NT2/D1 (cell line): ENCODE data around the gene LRFN2.

Experiments
- DNase-seq: peaks from one replicate; pipeline ENCODE4 v3.0.0-alpha.2; 2011; ENCODE audit warnings: low read depth, low spot score
- H3K27me3 ChIP-seq: 2 replicates; pipeline ENCODE4 v1.6.0; 2011; ENCODE audit warnings: mild to moderate bottlenecking; ENCODE audit not compliant: insufficient read length, insufficient read depth
- H3K36me3 ChIP-seq: 2 replicates; pipeline ENCODE4 v1.6.1; 2011; ENCODE audit warnings: mild to moderate bottlenecking, low read length, mixed read lengths; ENCODE audit not compliant: insufficient read depth, insufficient read length
- H3K4me1 ChIP-seq: 2 replicates; pipeline ENCODE4 v1.5.1; 2011; ENCODE audit not compliant: insufficient read depth, insufficient read length
- H3K4me3 ChIP-seq: 2 replicates; pipeline ENCODE4 v1.5.1; 2011; ENCODE audit warnings: low read depth; ENCODE audit not compliant: insufficient read length
- H3K9ac ChIP-seq: 2 replicates; pipeline ENCODE4 v1.6.0; 2011; ENCODE audit warnings: low read depth; ENCODE audit not compliant: insufficient read length
- H3K9me3 ChIP-seq: 2 replicates; pipeline ENCODE4 v1.5.1; 2011; ENCODE audit warnings: mild to moderate bottlenecking, low read length; ENCODE audit not compliant: insufficient read depth
- SUZ12 ChIP-seq: IDR thresholded peaks from 2 replicates; pipeline ENCODE4 v1.6.1; 2011; ENCODE audit not compliant: insufficient read length, insufficient read depth; ENCODE audit errors: extremely low read depth
- YY1 ChIP-seq: IDR thresholded peaks from 2 replicates; pipeline ENCODE4 v1.6.1; 2011; ENCODE audit not compliant: insufficient read length, insufficient read depth
- ZNF274 ChIP-seq: IDR thresholded peaks from 2 replicates; pipeline ENCODE4 v1.6.1; 2011; ENCODE audit warnings: mild to moderate bottlenecking, low read depth, low read length

LRFN2 gene

GRCh38 chr6:40577672-40578071 lies 9.5 kb downstream of the LRFN2 start:
- no peak for DNase-seq
- Histone ChIP-seq H3K36me3 (no peaks in the 10 kb centered on the region), H3K4me1 (no peaks in the 10 kb centered on the region), H3K9ac (no peak overlapping the region), H3K4me3 (no peak overlapping the region), H3K27me3 (no peaks in the 10 kb centered on the region), H3K9me3 (no peaks in the 10 kb centered on the region)
- TF ChIP-seq ZNF274, result no peak
- no peak for TF ChIP-seq YY1
- no peak for TF ChIP-seq SUZ12

GRCh38 chr6:40573221-40573620 lies 13.9 kb downstream of the LRFN2 start:
- H3K27me3 ChIP-seq, result no peaks in the 10 kb centered on the region
- H3K4me1 ChIP-seq, result peaks cover 2% of the 10 kb centered on the region
- no peak overlapping the region for H3K4me3 ChIP-seq
- no peaks in the 10 kb centered on the region for H3K36me3 ChIP-seq
- DNase-seq, result no peak
- TF ChIP-seq SUZ12, result no peak
- TF ChIP-seq YY1, result no peak
- TF ChIP-seq ZNF274, result no peak
- H3K9ac ChIP-seq, result no peak overlapping the region
- H3K9me3 ChIP-seq, result no peaks in the 10 kb centered on the region

GRCh38 chr6:40569162-40569910 lies 17.8 kb downstream of the LRFN2 start:
- Histone ChIP-seq H3K9ac (no peak overlapping the region), H3K4me1 (peaks cover 2% of the 10 kb centered on the region), H3K36me3 (no peaks in the 10 kb centered on the region), H3K9me3 (no peaks in the 10 kb centered on the region), H3K27me3 (no peaks in the 10 kb centered on the region), H3K4me3 (no peak overlapping the region)
- no peak for TF ChIP-seq YY1
- TF ChIP-seq SUZ12, result no peak
- TF ChIP-seq ZNF274, result no peak
- DNase-seq, result no peak

- Histone ChIP-seq H3K9me3 (no peaks in the 10 kb centered on the region), H3K36me3 (no peaks in the 10 kb centered on the region), H3K27me3 (no peaks in the 10 kb centered on the region), H3K4me3 (no peak overlapping the region), H3K4me1 (peaks cover 2% of the 10 kb centered on the region), H3K9ac (no peak overlapping the region)
- DNase-seq, result no peak
- TF ChIP-seq ZNF274, result no peak
- TF ChIP-seq SUZ12, result no peak
- no peak for TF ChIP-seq YY1
These were observed 19.0 kb downstream of the LRFN2 start for GRCh38 chr6:40568062-40568708.

- H3K4me1 ChIP-seq, result peaks cover 3% of the 10 kb centered on the region
- H3K4me3 ChIP-seq, result no peak overlapping the region
- TF ChIP-seq ZNF274 (no peak), SUZ12 (no peak), YY1 (no peak)
These were observed 24.1 kb downstream of the LRFN2 start for GRCh38 chr6:40563111-40563510.

GRCh38 chr6:40559056-40559455 lies 28.1 kb downstream of the LRFN2 start:
- no peaks in the 10 kb centered on the region for H3K36me3 ChIP-seq
- H3K4me1 ChIP-seq, result peaks cover 3% of the 10 kb centered on the region
- no peak for TF ChIP-seq SUZ12
- TF ChIP-seq YY1, result no peak
- no peak for TF ChIP-seq ZNF274
- H3K9me3 ChIP-seq, result no peaks in the 10 kb centered on the region
- H3K9ac ChIP-seq, result no peak overlapping the region
- no peaks in the 10 kb centered on the region for H3K27me3 ChIP-seq
- H3K4me3 ChIP-seq, result no peak overlapping the region
- no peak for DNase-seq

More at GRCh38 chr6:40563111-40563510, 24.1 kb downstream of the LRFN2 start:
- H3K27me3 ChIP-seq, result no peaks in the 10 kb centered on the region
- no peak for DNase-seq
- H3K36me3 ChIP-seq, result no peaks in the 10 kb centered on the region
- H3K9me3 ChIP-seq, result no peaks in the 10 kb centered on the region
- no peak overlapping the region for H3K9ac ChIP-seq

- Histone ChIP-seq H3K9me3 (no peaks in the 10 kb centered on the region), H3K4me1 (peaks cover 3% of the 10 kb centered on the region), H3K27me3 (no peaks in the 10 kb centered on the region), H3K9ac (no peak overlapping the region), H3K4me3 (no peak overlapping the region), H3K36me3 (no peaks in the 10 kb centered on the region)
- no peak for DNase-seq
- TF ChIP-seq SUZ12 (no peak), ZNF274 (no peak), YY1 (no peak)
These were observed 29.1 kb downstream of the LRFN2 start for GRCh38 chr6:40558102-40558501.

GRCh38 chr6:40556881-40557280 lies 30.3 kb downstream of the LRFN2 start:
- Histone ChIP-seq H3K36me3 (no peaks in the 10 kb centered on the region), H3K9me3 (no peaks in the 10 kb centered on the region), H3K9ac (no peak overlapping the region), H3K4me1 (no peaks in the 10 kb centered on the region), H3K4me3 (no peak overlapping the region), H3K27me3 (no peaks in the 10 kb centered on the region)
- TF ChIP-seq ZNF274 (no peak), SUZ12 (no peak), YY1 (no peak)
- DNase-seq, result no peak
